HL-60 (cell line): ENCODE results near the gene RNASEH2C.

ENCODE experiments used
- DNase-seq, 2 experiments: peaks; one replicate each; pipeline ENCODE4 v3.0.0-alpha.2; 2010 to 2020; ENCODE audit warnings: low read depth in 1 of 2, low spot score in 1 of 2
- H3K27ac ChIP-seq: fragments of 250-450 bp; sonication (Bioruptor Pico); replicated peaks from 2 replicates; pipeline ENCODE4 v1.5.1; 2020; ENCODE audit warnings: mild to moderate bottlenecking, moderate library complexity
- H3K27me3 ChIP-seq: fragments of 250-450 bp; sonication (Bioruptor Pico); 2 replicates; pipeline ENCODE4 v1.5.1; 2021; ENCODE audit warnings: mild to moderate bottlenecking, moderate library complexity; ENCODE audit not compliant: insufficient read depth, poor library complexity, severe bottlenecking
- H3K4me3 ChIP-seq: replicated peaks from 2 replicates; pipeline ENCODE4 v1.5.1; 2011; ENCODE audit warnings: mild to moderate bottlenecking, control low read depth, low read length; ENCODE audit not compliant: insufficient read depth
- CTCF ChIP-seq: IDR thresholded peaks from one replicate; pipeline ENCODE4 v1.5.1; 2011; ENCODE audit warnings: low read length, control low read depth, inconsistent platforms; ENCODE audit not compliant: insufficient read depth
- GABPA ChIP-seq: IDR thresholded peaks from 2 replicates; pipeline ENCODE4 v1.6.1; 2012; ENCODE audit warnings: low read depth
- POLR2AphosphoS5 ChIP-seq: IDR thresholded peaks from 2 replicates; pipeline ENCODE4 v1.6.1; 2012; ENCODE audit warnings: low read depth
- REST ChIP-seq: IDR thresholded peaks from 2 replicates; pipeline ENCODE4 v1.6.1; 2012; ENCODE audit warnings: low read depth; ENCODE audit not compliant: insufficient replicate concordance
- SPI1 ChIP-seq: IDR thresholded peaks from 2 replicates; pipeline ENCODE4 v1.6.1; 2012; ENCODE audit warnings: low read depth, mild to moderate bottlenecking, borderline replicate concordance

Gene RNASEH2C

GRCh38 chr11:65714433-65714832 lies 6.2 kb downstream of the RNASEH2C start:
- TF ChIP-seq REST (no peak), CTCF (no peak)
- H3K4me3 ChIP-seq, result no peak overlapping the region
- no peaks in the 10 kb centered on the region for H3K27me3 ChIP-seq

GRCh38 chr11:65713212-65713969 lies 7.2 kb downstream of the RNASEH2C start:
- Histone ChIP-seq H3K4me3 (peak overlapping the region; percentile 67; the same call in 1 of the 2 replicates), H3K27me3 (no peaks in the 10 kb centered on the region), H3K27ac (peak overlapping the region; percentile 100; the same call in 1 of the 2 replicates)
- no peak for DNase-seq
- TF ChIP-seq SPI1 (no peak), REST (no peak), POLR2AphosphoS5 (no peak), CTCF (no peak), GABPA (no peak)

More at GRCh38 chr11:65714433-65714832, 6.2 kb downstream of the RNASEH2C start:
- DNase-seq, result no peak
- H3K27ac ChIP-seq, result no peak overlapping the region

GRCh38 chr11:65712633-65713076 lies 7.9 kb downstream of the RNASEH2C start:
- no peak for DNase-seq
- no peaks in the 10 kb centered on the region for H3K27me3 ChIP-seq
- peak overlapping the region; percentile 100 for H3K27ac ChIP-seq
- H3K4me3 ChIP-seq, result peak overlapping the region; percentile 67
- no peak for TF ChIP-seq GABPA
- no peak for TF ChIP-seq CTCF
- TF ChIP-seq SPI1, result no peak
- no peak for TF ChIP-seq POLR2AphosphoS5
- no peak for TF ChIP-seq REST
